ENCODE data around the gene RGPD4. TPM values are rescaled to one million over a fixed set of nuclear protein-coding genes. Genes with fewer than 3 reads are reported as not detected.

The RGPD4 gene
- total and polyA plus RNA-seq, 2 of the 8 experiments (the other 6 are each of a cell fraction or from before 2014, with no cell fraction given) = not detected

DNA sequence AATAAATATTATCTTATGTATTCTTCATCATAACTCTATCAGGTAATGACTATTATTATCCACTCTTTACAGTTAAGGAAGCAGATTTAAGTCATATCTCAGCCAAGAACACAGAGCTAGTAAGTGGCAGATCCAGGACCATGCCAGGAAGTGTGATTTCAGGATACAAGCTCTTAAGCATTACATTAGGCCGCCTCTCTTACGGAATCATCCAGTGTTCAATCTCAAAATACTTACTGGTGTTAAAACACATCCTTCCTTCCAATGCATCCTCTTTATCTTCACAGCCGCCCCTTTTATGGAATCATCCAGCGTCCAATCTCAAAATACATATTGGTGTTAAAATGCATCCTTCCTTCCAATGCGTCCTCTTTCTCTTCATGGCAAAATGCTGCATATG is 14.7 kb upstream of the RGPD4 start:
- no peak overlapping the region for H3K4me3 ChIP-seq (ENCODE audit: extremely low read depth in 1 of 4, insufficient read depth in 2 of 4, low read depth in 3 of 4, low read length in 4 of 4)
- H4K8ac ChIP-seq (ENCODE audit: extremely low read depth, insufficient read depth, low read length) = no peak overlapping the region
- H2AK5ac ChIP-seq (ENCODE audit: low read depth, low read length) = no peak overlapping the region
- no peak overlapping the region for H3K23ac ChIP-seq (ENCODE audit: insufficient read length)
- no peak overlapping the region for H3K4me2 ChIP-seq (ENCODE audit: insufficient read depth in 1 of 2, low read depth in 2 of 2, low read length in 2 of 2)
- H3K27me3 ChIP-seq (replicated peaks in 1 of 4; ENCODE audit: control insufficient read depth in 3 of 4, extremely low read depth in 1 of 4, insufficient read depth in 3 of 4, low read length in 3 of 4) = no peaks in the 10 kb centered on the region
- ChIA-PET CTCF (ENCODE audit: partially characterized antibody) (interaction anchor here (0.6 to 1.1 kb wide), 3 partner anchors 10 to 241 kb away, joined by 3 read pairs; no protein-coding TSS in a partner anchor), POLR2A (ENCODE audit: partially characterized antibody) (no interaction called here)
- no peak overlapping the region for H3K56ac ChIP-seq (replicated peaks; ENCODE audit: insufficient read length, low read depth, low read length)
- H3K36me3 ChIP-seq (ENCODE audit: control insufficient read depth in 2 of 4, insufficient read depth in 4 of 4, low read length in 3 of 4) = no peaks in the 10 kb centered on the region
- H4K5ac ChIP-seq (ENCODE audit: insufficient read length, low read depth, low read length) = no peak overlapping the region
- H4K91ac ChIP-seq (replicated peaks; ENCODE audit: insufficient read length, low read length) = no peak overlapping the region
- WGBS, 2 experiments (ENCODE audit: extremely low coverage in 1 of 2, insufficient coverage in 1 of 2, insufficient read length in 1 of 2, insufficient replicate concordance in 2 of 2, low coverage in 1 of 2, low lambda C conversion rate in 2 of 2, missing lambda C conversion rate in 1 of 2) = 88% methylated on average over 5 of the region's 5 CpGs; no CpG with 5 or more reads in 1 of the 2 experiments
- H3K4me1 ChIP-seq (replicated peaks in 1 of 4; ENCODE audit: control insufficient read depth in 3 of 4, insufficient read depth in 4 of 4, low read length in 3 of 4) = peaks cover 0 to 9% (median 1%) of the 10 kb centered on the region in 4 experiments; a peak in 3 of 7 replicates
- DNase-seq (ENCODE audit: low read depth in 1 of 2, low spot score in 2 of 2) (no peak), FAIRE-seq (no peak)
- no peaks in the 10 kb centered on the region for H3K79me2 ChIP-seq (ENCODE audit: control insufficient read depth in 1 of 2, insufficient read depth in 2 of 2, low read length in 2 of 2)
- H3K9ac ChIP-seq (replicated peaks in 1 of 4; ENCODE audit: extremely low read depth in 1 of 4, low read depth in 3 of 4, low read length in 3 of 4) = no peak overlapping the region
- H2BK15ac ChIP-seq (ENCODE audit: low read length) = no peak overlapping the region
- H2BK5ac ChIP-seq (ENCODE audit: low read depth, low read length) = no peak overlapping the region
- H3K18ac ChIP-seq (ENCODE audit: extremely low read depth, low read length) = no peak overlapping the region
- H3K14ac ChIP-seq (ENCODE audit: insufficient read length) = no peak overlapping the region
- H2BK120ac ChIP-seq (replicated peaks; ENCODE audit: low read depth, low read length) = no peak overlapping the region
- no peaks in the 10 kb centered on the region for H4K20me1 ChIP-seq (replicated peaks in 1 of 2; ENCODE audit: control insufficient read depth in 1 of 2, insufficient read depth in 2 of 2, low read length in 2 of 2)
- H3K27ac ChIP-seq (ENCODE audit: low read depth, low read length) = no peak overlapping the region
- no peaks in the 10 kb centered on the region for H3K23me2 ChIP-seq (ENCODE audit: low read depth, low read length)
- no peak overlapping the region for H2AFZ ChIP-seq (ENCODE audit: low read length)
- TF ChIP-seq BCL11A (IDR thresholded peaks at IDR 0.05; ENCODE audit: low read depth in 2 of 2, low read length in 2 of 2) = no peak
- TF ChIP-seq HDAC2 (IDR thresholded peaks at IDR 0.05; ENCODE audit: borderline replicate concordance in 1 of 2, low read depth in 2 of 2, low read length in 2 of 2) = no peak
- TF ChIP-seq MAFK (IDR thresholded peaks at IDR 0.05; ENCODE audit: low read depth, low read length) = no peak
- no peak for TF ChIP-seq POLR2AphosphoS5 (IDR thresholded peaks at IDR 0.05; ENCODE audit: low read depth, low read length)
- no peak for TF ChIP-seq SRF (IDR thresholded peaks at IDR 0.05; ENCODE audit: low read depth, low read length)
- no peak for TF ChIP-seq EGR1 (IDR thresholded peaks at IDR 0.05; ENCODE audit: borderline replicate concordance, low read depth, low read length)
- no peak for TF ChIP-seq BRCA1 (IDR thresholded peaks at IDR 0.05; ENCODE audit: low read depth, low read length)
- no peaks in the 10 kb centered on the region for H3K9me3 ChIP-seq (ENCODE audit: insufficient read depth in 2 of 2, low read depth in 1 of 2, low read length in 1 of 2)
- H2BK12ac ChIP-seq (ENCODE audit: low read depth, low read length) = no peak overlapping the region
- H3K4ac ChIP-seq (replicated peaks; ENCODE audit: insufficient read length, low read depth, low read length) = no peak overlapping the region
- H3K79me1 ChIP-seq (ENCODE audit: low read depth, low read length) = no peaks in the 10 kb centered on the region
- H2BK20ac ChIP-seq (ENCODE audit: low read length) = no peak overlapping the region
